AG09309 (cell line): ENCODE measurements around the gene LRRK1.
A peak's percentile ranks its signal among the peaks of the same experiment; 100 is the strongest.

Source experiments
- DNase-seq: peaks from one replicate; pipeline ENCODE4 v3.0.0-alpha.2; 2010; ENCODE audit warnings: low read depth
- H3K4me3 ChIP-seq: 2 replicates; pipeline ENCODE4 v1.5.1; 2011; ENCODE audit warnings: mild to moderate bottlenecking, low read depth, low read length, moderate library complexity; ENCODE audit not compliant: control insufficient read depth
- TF ChIP-seq, protein P1 (sequence below): IDR thresholded peaks from 2 replicates; pipeline ENCODE4 v1.5.1; 2011; ENCODE audit warnings: mild to moderate bottlenecking, low read depth, low read length, inconsistent platforms; ENCODE audit not compliant: insufficient read depth, control insufficient read depth; ENCODE audit errors: missing control alignments

The LRRK1 gene

DNA sequence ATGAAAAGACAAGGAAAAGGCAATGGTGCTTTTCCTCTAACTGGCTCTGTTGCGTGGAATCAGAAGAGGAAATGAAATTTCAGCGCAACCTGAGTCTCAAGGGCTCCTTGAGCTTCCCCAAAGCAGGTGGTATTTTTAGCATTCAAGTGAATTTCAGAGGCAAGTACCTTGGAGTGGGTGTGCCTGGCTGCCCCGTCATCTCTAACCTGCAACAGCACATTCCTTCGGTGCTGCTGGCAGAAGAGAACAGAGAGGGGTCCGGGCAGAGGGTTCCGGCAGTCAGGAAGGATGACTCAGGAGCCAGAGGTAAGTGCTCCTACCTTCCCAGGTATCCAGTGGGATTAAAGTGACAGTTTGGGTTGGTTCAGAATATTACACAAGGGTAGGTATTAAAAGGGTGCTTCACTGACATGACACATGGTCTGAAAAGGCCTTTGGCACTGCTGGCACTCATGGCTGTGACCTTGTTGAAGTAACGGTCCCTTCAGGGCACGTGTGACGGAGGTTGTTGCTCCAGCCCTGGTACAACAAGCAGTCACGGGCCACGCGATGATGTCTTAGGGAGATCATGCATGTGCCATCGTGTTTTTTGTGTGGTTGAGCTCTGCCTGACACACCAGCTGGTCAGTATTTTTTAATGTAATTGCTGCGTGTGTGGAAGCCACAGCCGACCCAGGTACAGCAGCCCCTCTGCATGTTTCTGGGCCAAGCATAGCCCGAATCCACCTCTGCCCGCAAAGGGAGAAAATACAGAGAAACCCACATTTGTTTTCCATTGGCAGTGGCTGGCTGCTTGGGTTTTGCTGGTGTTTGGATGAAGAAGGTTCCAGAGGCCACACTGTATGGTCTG lies 75.7 kb downstream of the LRRK1 start:
- TF ChIP-seq, protein P1, sequence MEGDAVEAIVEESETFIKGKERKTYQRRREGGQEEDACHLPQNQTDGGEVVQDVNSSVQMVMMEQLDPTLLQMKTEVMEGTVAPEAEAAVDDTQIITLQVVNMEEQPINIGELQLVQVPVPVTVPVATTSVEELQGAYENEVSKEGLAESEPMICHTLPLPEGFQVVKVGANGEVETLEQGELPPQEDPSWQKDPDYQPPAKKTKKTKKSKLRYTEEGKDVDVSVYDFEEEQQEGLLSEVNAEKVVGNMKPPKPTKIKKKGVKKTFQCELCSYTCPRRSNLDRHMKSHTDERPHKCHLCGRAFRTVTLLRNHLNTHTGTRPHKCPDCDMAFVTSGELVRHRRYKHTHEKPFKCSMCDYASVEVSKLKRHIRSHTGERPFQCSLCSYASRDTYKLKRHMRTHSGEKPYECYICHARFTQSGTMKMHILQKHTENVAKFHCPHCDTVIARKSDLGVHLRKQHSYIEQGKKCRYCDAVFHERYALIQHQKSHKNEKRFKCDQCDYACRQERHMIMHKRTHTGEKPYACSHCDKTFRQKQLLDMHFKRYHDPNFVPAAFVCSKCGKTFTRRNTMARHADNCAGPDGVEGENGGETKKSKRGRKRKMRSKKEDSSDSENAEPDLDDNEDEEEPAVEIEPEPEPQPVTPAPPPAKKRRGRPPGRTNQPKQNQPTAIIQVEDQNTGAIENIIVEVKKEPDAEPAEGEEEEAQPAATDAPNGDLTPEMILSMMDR: no peak
- no peak overlapping the region for H3K4me3 ChIP-seq
- DNase-seq: no peak

DNA sequence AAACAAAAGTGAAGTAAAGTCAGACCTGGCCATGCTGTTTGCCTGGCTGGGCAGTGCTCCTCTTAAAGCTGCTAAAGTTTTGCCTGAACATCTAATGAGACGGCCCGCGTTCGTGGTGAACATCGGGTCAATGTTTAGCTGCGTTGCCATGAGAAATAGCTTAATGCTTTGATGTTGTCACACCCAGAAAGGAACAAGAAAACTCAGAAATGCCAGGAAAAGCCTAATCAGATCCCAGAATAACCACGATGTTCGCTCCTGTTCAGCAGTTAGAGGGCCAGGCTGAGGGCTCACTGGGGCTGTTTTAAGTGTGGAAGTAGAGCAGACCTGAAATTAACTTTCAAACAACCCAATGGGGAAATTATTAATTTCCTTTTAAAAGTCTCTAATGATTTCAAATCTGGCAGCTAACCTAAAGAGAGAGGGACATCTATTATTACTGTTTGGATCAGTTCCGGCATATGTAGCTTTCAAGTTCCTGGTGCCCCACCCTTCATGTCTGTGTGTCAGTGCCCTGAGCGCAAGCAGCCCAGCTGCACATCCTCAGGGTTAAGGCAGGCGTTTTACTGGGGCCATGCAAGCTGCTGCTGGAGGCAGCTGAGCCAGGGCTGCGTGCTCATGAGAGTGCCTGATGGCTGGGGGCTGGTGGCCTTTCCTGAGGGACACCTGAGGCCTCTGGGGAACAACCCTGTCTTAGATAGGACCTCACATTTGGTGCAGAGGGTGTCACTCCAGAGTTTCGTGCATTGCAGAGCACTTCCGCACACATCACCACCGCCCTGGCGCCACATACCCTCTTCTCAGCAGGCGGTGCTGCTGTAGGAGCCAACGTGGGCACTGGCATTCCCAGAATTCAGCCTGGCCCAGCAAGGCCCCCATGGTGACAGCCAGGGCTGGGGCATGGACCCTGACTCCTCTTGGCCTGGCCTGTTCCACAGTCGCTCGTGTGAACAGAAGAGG lies 76.6 kb downstream of the LRRK1 start:
- TF ChIP-seq, protein P1: no peak
- DNase-seq: no peak

DNA sequence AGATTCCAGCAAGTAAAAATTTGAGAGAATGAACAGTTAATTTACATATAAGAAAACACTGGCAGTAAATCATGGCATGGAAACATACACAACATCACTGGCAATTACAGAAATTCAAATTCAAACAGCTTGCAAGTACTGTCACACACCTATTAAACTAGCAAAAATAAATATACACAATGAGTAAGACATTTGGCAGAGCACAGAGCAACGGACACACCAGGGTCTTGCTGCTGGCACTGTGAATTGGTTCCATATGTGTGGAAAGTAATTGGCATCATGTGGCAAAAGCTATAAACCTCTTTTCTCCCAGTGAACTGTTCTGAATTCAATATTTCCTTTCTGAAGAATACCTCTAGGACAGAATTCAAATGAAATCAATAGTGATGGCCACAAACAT lies 78.3 kb downstream of the LRRK1 start:
- peak; percentile 63 for DNase-seq
- TF ChIP-seq, protein P1: no peak
- H3K4me3 ChIP-seq: no peak overlapping the region

More for the DNA sequence above, 76.6 kb downstream of the LRRK1 start:
- H3K4me3 ChIP-seq: no peak overlapping the region

DNA sequence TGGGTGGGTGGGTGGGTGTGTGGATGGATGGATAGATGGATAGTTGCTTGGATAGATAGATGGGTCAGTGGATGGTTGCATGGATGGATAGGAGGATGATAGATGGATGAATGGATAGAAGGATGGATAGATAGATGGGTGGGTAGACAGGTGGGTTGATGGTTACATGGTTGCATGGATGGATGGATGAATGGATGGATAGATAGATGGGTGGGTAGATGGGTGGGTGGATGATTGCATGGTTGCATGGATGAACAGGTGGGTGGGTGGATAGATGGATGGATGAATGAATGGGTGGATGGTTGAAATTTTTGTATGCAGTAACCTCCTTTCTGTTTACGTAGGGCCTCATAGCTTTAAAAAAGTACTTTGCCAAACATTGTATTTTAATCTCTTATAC lies 79.5 kb downstream of the LRRK1 start:
- TF ChIP-seq, protein P1: no peak
- H3K4me3 ChIP-seq: no peak overlapping the region
- DNase-seq: no peak

DNA sequence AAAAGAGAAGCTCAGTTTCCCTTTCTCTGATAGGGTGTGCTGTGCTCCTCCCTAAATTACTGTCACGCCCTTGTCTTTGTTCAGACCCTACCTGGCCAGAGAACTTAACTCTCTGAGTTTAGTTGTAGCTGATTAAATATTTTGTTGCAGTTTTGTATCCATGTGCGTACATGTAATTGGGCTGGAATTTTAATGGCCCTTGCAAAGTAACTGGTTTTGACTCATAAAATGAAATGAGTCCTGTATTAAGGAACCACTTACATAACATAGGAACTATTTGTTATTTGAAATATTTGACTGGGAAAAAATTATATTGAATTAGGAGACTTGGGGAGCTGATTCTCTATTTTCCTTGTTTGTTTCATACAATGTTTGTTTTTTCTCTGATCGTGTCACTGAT lies 80.2 kb downstream of the LRRK1 start:
- TF ChIP-seq, protein P1: no peak
- DNase-seq: peak; percentile 48
- H3K4me3 ChIP-seq: no peak overlapping the region

DNA sequence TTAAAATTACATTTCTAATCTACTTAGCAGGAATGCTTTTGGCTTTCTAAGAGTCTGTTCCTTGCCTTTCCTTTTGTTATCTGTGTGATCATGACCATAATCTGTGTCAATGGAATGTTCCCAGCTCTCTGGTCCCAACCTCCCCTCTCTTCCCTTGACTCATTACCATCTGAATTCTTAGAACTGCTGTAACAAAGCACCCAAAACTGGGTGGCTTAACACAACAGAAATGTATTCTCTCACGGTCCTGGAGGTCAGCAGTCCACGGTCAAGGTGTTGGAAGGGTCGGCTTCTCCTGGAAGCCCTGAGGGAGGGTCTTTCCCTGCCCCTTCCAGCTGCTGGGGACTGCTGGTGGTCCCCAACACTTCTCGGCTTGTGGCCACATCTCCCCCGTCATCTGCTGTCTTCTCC lies 81.1 kb downstream of the LRRK1 start:
- no peak overlapping the region for H3K4me3 ChIP-seq
- DNase-seq: peak; percentile 18
- TF ChIP-seq, protein P1: no peak
